ENCODE measurements around the gene TRPM1.

- TF ChIP-seq CTCF (IDR thresholded peaks at IDR 0.05) (no peak), POLR2A (IDR thresholded peaks at IDR 0.05) (no peak)
These were observed 35.2 kb upstream of the TRPM1 start for GRCh38 chr15:31136607-31137328.

Measured in body of pancreas (tissue), 4 donors.